OCI-LY7 (cell line): ENCODE results near the gene HIPK3. TPM values are rescaled to one million over a fixed set of nuclear protein-coding genes. Genes with fewer than 3 reads are reported as not detected.

Source experiments
- BruUV-seq: library from RNA; stranded (reverse); fragments of 400-500 nt; replicated peaks from 2 replicates; lab custom pipeline; 2021; lab: Mats Ljungman, UMichigan
- CTCF ChIA-PET: fragments of 300-600 bp; sonication (Branson Sonifier 250); formaldehyde crosslinking; loops from one replicate; lab custom pipeline; 2022; ENCODE audit warnings: antibody characterized with exemption; ENCODE audit not compliant: unreplicated experiment; lab: Charles Lee
- POLR2A ChIA-PET: fragments of 300-600 bp; sonication (Branson Sonifier 250); formaldehyde crosslinking; loops from one replicate; lab custom pipeline; 2022; ENCODE audit warnings: antibody characterized with exemption; lab: Charles Lee
- DNase-seq: peaks from one replicate; pipeline ENCODE4 v3.0.0-alpha.2; 2015; ENCODE audit warnings: low spot score
- H2AFZ ChIP-seq: fragments of 200-600 bp; sonication (generic), shearing (Covaris generic); 2 replicates; pipeline ENCODE4 v1.6.1; 2014; ENCODE audit warnings: mild to moderate bottlenecking, antibody characterized with exemption, low read length, moderate library complexity
- H3K27ac ChIP-seq: fragments of 200-600 bp; sonication (generic); 2 replicates; pipeline ENCODE4 v1.5.1; 2014; ENCODE audit warnings: mixed run types, low read depth, mild to moderate bottlenecking, moderate library complexity, low read length, inconsistent platforms; ENCODE audit not compliant: poor library complexity, severe bottlenecking
- H3K36me3 ChIP-seq: fragments of 200-600 bp; sonication (generic); 2 replicates; pipeline ENCODE4 v1.6.1; 2014; ENCODE audit warnings: mild to moderate bottlenecking, antibody characterized with exemption, low read length, moderate library complexity, mixed read lengths; ENCODE audit not compliant: insufficient read depth
- H3K4me1 ChIP-seq: fragments of 200-600 bp; sonication (generic); 2 replicates; pipeline ENCODE4 v1.5.1; 2014; ENCODE audit warnings: mild to moderate bottlenecking, low read length; ENCODE audit not compliant: insufficient read depth, poor library complexity, severe bottlenecking
- H3K4me2 ChIP-seq: fragments of 200-600 bp; sonication (generic); 2 replicates; pipeline ENCODE4 v1.6.1; 2014; ENCODE audit warnings: mild to moderate bottlenecking, low read length
- H3K4me3 ChIP-seq: fragments of 200-600 bp; sonication (generic); 2 replicates; pipeline ENCODE4 v1.5.1; 2014; ENCODE audit warnings: mild to moderate bottlenecking, low read depth, low read length; ENCODE audit not compliant: poor library complexity, severe bottlenecking
- H3K79me2 ChIP-seq: fragments of 200-600 bp; sonication (generic); 2 replicates; pipeline ENCODE4 v1.6.1; 2016; ENCODE audit warnings: low read depth, mild to moderate bottlenecking, low read length, moderate library complexity, mixed read lengths; ENCODE audit not compliant: insufficient read depth
- H3K9me2 ChIP-seq: fragments of 200-600 bp; sonication (generic); 2 replicates; pipeline ENCODE4 v1.6.1; 2016; ENCODE audit warnings: mild to moderate bottlenecking, low read length, mixed read lengths; ENCODE audit not compliant: insufficient read depth
- H3K9me3 ChIP-seq: fragments of 200-600 bp; sonication (generic); 2 replicates; pipeline ENCODE4 v1.6.1; 2014; ENCODE audit warnings: mild to moderate bottlenecking, mixed run types, low read length, mixed read lengths
- H4K20me1 ChIP-seq: fragments of 200-600 bp; sonication (generic); 2 replicates; pipeline ENCODE4 v1.6.1; 2014; ENCODE audit warnings: mild to moderate bottlenecking, antibody characterized with exemption, low read length, moderate library complexity, mixed read lengths; ENCODE audit not compliant: insufficient read depth
- EZH2phosphoT487 ChIP-seq: fragments of 200-600 bp; sonication (generic); IDR thresholded peaks from 2 replicates; pipeline ENCODE4 v1.6.1; 2018; ENCODE audit warnings: low read depth, borderline replicate concordance, mild to moderate bottlenecking, mixed run types, antibody characterized with exemption, low read length, moderate library complexity, mixed read lengths
- intact Hi-C: fragments of 100-400 bp; cut with micrococcal nuclease; formaldehyde crosslinking; loops from one replicate; pipeline ENCODE4 v1.10.0; 2022; ENCODE audit not compliant: unreplicated experiment
- total RNA-seq, 2 experiments: library from RNA; depleted of rRNA in 1 of 2; stranded (reverse); fragments of >200 nt in 1 of 2; shearing (Covaris generic) in 1 of 2; gene quantifications; 2 replicates each; pipeline ENCODE4 v1.2.3, GENCODE V29; 2014 to 2022
- TF ChIP-seq, protein P1 (sequence below): fragments of 200-600 bp; sonication (generic); conservative IDR thresholded peaks from 2 replicates; pipeline ENCODE4 v1.5.1; 2014; ENCODE audit warnings: mild to moderate bottlenecking, antibody characterized with exemption, low read length, moderate library complexity, mixed read lengths

Gene HIPK3
- total RNA-seq, 2 experiments from 2014 or later = 19.0 to 28.4 TPM

- Histone ChIP-seq H3K4me2 (peak overlapping the region; percentile 87), H3K9me2 (no peaks in the 10 kb centered on the region), H3K36me3 (peaks cover 15% of the 10 kb centered on the region), H4K20me1 (no peaks in the 10 kb centered on the region), H3K4me3 (peak overlapping the region; percentile 58), H3K79me2 (peaks cover 82% of the 10 kb centered on the region), H3K9me3 (peaks cover 12% of the 10 kb centered on the region), H3K27ac (peak overlapping the region; percentile 96), H3K4me1 (peaks cover 98% of the 10 kb centered on the region), H2AFZ (no peak overlapping the region)
- BruUV-seq = no TSS peak
- ChIA-PET POLR2A (interaction anchor here (0.7 to 1.2 kb wide), 7 partner anchors 10 to 301 kb away, joined by 3 to 6 read pairs (median 4); no protein-coding TSS in a partner anchor), CTCF (no interaction called here)
- TF ChIP-seq, protein P1, sequence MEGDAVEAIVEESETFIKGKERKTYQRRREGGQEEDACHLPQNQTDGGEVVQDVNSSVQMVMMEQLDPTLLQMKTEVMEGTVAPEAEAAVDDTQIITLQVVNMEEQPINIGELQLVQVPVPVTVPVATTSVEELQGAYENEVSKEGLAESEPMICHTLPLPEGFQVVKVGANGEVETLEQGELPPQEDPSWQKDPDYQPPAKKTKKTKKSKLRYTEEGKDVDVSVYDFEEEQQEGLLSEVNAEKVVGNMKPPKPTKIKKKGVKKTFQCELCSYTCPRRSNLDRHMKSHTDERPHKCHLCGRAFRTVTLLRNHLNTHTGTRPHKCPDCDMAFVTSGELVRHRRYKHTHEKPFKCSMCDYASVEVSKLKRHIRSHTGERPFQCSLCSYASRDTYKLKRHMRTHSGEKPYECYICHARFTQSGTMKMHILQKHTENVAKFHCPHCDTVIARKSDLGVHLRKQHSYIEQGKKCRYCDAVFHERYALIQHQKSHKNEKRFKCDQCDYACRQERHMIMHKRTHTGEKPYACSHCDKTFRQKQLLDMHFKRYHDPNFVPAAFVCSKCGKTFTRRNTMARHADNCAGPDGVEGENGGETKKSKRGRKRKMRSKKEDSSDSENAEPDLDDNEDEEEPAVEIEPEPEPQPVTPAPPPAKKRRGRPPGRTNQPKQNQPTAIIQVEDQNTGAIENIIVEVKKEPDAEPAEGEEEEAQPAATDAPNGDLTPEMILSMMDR = no peak
- TF ChIP-seq EZH2phosphoT487 = no peak
- intact Hi-C loops = no loop called here
- no peak for DNase-seq
Observed at GRCh38 chr11:33384220-33384619, 127.0 kb downstream of the HIPK3 start.

GRCh38 chr11:33387581-33387980 is 130.4 kb downstream of the HIPK3 start:
- Histone ChIP-seq H3K36me3 (peaks cover 33% of the 10 kb centered on the region), H3K4me2 (peak overlapping the region; percentile 93), H3K4me1 (peaks cover 98% of the 10 kb centered on the region), H3K79me2 (peaks cover 80% of the 10 kb centered on the region), H2AFZ (no peak overlapping the region), H4K20me1 (no peaks in the 10 kb centered on the region), H3K4me3 (peak overlapping the region; percentile 57), H3K27ac (peak overlapping the region; percentile 96), H3K9me2 (no peaks in the 10 kb centered on the region), H3K9me3 (peaks cover 12% of the 10 kb centered on the region)
- ChIA-PET POLR2A (interaction anchor here (0.8 to 1.4 kb wide), 4 partner anchors 12 to 92 kb away, joined by 3 to 4 read pairs (median 4); no protein-coding TSS in a partner anchor), CTCF (no interaction called here)
- TF ChIP-seq, protein P1 = no peak
- no peak for TF ChIP-seq EZH2phosphoT487
- BruUV-seq = TSS peak; percentile 87
- peak; percentile 73 for DNase-seq
- intact Hi-C loops = loop anchor here (1.0 kb wide), 1 partner anchor 11 kb away; the partner anchor contains the start of gene KIAA1549L

DNA sequence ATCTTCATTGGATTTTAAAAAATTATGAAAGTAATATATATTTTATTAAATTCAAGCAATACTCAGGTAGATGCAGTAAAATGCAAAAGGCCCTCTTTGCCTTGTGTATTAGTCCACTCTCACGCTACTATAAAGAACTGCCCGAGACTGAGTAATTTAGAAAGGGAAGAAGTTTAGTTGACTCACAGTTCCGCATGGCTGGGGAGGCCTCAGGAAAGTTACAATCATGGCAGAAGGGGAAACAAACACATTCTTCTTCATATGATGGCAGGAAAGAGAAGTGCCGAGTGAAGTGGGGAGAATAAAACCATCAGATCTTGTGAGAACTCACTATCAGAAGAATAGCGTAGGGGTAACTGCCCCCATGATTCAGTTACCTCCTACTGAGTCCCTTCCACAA is 130.8 kb downstream of the HIPK3 start:
- POLR2A ChIA-PET = interaction anchor here (0.8 to 3.8 kb wide), 5 partner anchors 11 to 88 kb away, joined by 3 to 76 read pairs (median 21); partner anchors contain the start of gene KIAA1549L
- H3K9me3 ChIP-seq = peaks cover 12% of the 10 kb centered on the region

More for the DNA sequence above, 130.8 kb downstream of the HIPK3 start:
- Histone ChIP-seq H3K36me3 (peaks cover 37% of the 10 kb centered on the region), H3K4me1 (peaks cover 98% of the 10 kb centered on the region), H3K4me3 (peak overlapping the region; percentile 57), H3K9me2 (no peaks in the 10 kb centered on the region), H4K20me1 (no peaks in the 10 kb centered on the region), H3K79me2 (peaks cover 80% of the 10 kb centered on the region), H3K27ac (peak overlapping the region; percentile 96), H2AFZ (no peak overlapping the region), H3K4me2 (peak overlapping the region; percentile 93)
- TF ChIP-seq, protein P1 = no peak
- no peak for TF ChIP-seq EZH2phosphoT487
- intact Hi-C loops = loop anchor here (1.0 to 2.0 kb wide), 2 partner anchors 12 to 15 kb away; partner anchors contain the start of gene KIAA1549L
- CTCF ChIA-PET = no interaction called here
- peak; percentile 59 for DNase-seq
- BruUV-seq = no TSS peak
